H1 (cell line): Measurements from ENCODE around the gene TYW1B. TPM values are rescaled to one million over a fixed set of nuclear protein-coding genes. Genes with fewer than 3 reads are reported as not detected.
"Not testable (repeated sequence)": the region's sequence is repeated elsewhere in the genome, so short reads cannot be mapped to it uniquely, and the experiment has no call there.

Source experiments
- CTCF ChIA-PET: fragments of 300-600 bp; sonication (Branson Sonifier 250); formaldehyde crosslinking; loops from one replicate; lab custom pipeline; 2021; ENCODE audit not compliant: partially characterized antibody; lab: Charles Lee
- POLR2A ChIA-PET: fragments of 300-600 bp; sonication (Branson Sonifier 250); formaldehyde crosslinking; loops from one replicate; lab custom pipeline; 2021; ENCODE audit warnings: inconsistent platforms; ENCODE audit not compliant: partially characterized antibody; lab: Charles Lee
- DNase-seq, 2 experiments: peaks; one replicate each; pipeline versions ENCODE4 v3.0.0 to v3.0.0-alpha.2; 2010 to 2022; ENCODE audit warnings: low spot score in 2 of 2, low read depth in 1 of 2, mixed read lengths in 1 of 2
- FAIRE-seq: peaks from 2 replicates; lab custom pipeline; 2011; peaks lifted over from hg19 to GRCh38; lab: Jason Lieb, UNC
- H2AFZ ChIP-seq: 2 replicates; pipeline ENCODE4 v1.8.1; 2012; ENCODE audit warnings: low read length, inconsistent platforms
- H2AK5ac ChIP-seq: 2 replicates; pipeline ENCODE4 v1.6.1; 2013; ENCODE audit warnings: low read depth, low read length
- H2BK120ac ChIP-seq: replicated peaks from 2 replicates; pipeline ENCODE3; 2013; ENCODE audit warnings: low read depth, low read length, inconsistent platforms
- H2BK12ac ChIP-seq: 2 replicates; pipeline ENCODE4 v1.6.1; 2013; ENCODE audit warnings: low read depth, low read length
- H2BK15ac ChIP-seq: 2 replicates; pipeline ENCODE4 v1.6.1; 2013; ENCODE audit warnings: low read length
- H2BK20ac ChIP-seq: 2 replicates; pipeline ENCODE4 v1.6.1; 2013; ENCODE audit warnings: low read length
- H2BK5ac ChIP-seq: 2 replicates; pipeline ENCODE4 v1.6.1; 2013; ENCODE audit warnings: low read depth, low read length
- H3K14ac ChIP-seq: 2 replicates; pipeline ENCODE4 v1.6.1; 2013; ENCODE audit warnings: inconsistent platforms; ENCODE audit not compliant: insufficient read length
- H3K18ac ChIP-seq: 2 replicates; pipeline ENCODE4 v1.6.1; 2013; ENCODE audit warnings: low read length; ENCODE audit errors: extremely low read depth
- H3K23ac ChIP-seq: 2 replicates; pipeline ENCODE4 v1.6.1; 2013; ENCODE audit warnings: inconsistent platforms; ENCODE audit not compliant: insufficient read length
- H3K23me2 ChIP-seq: 2 replicates; pipeline ENCODE4 v1.6.1; 2013; ENCODE audit warnings: low read depth, low read length
- H3K27ac ChIP-seq: 2 replicates; pipeline ENCODE4 v1.6.1; 2011; ENCODE audit warnings: low read depth, low read length, inconsistent platforms
- H3K27me3 ChIP-seq, 4 experiments: replicated peaks in 1 of 4; 1 replicate in 1 of 4; 2 replicates in 3 of 4; pipeline versions ENCODE4 v1.6.1 to v1.8.1; 2011 to 2013; ENCODE audit warnings: low read length in 3 of 4, mild to moderate bottlenecking in 3 of 4, inconsistent platforms in 2 of 4, mixed read lengths in 2 of 4, moderate library complexity in 1 of 4; ENCODE audit not compliant: control insufficient read depth in 3 of 4, insufficient read depth in 3 of 4; ENCODE audit errors: extremely low read depth in 1 of 4
- H3K36me3 ChIP-seq, 4 experiments: 2 replicates each; pipeline versions ENCODE4 v1.6.1 to v1.8.1; 2011 to 2013; ENCODE audit warnings: mild to moderate bottlenecking in 4 of 4, low read length in 3 of 4, moderate library complexity in 2 of 4, control low read depth in 1 of 4, inconsistent platforms in 1 of 4; ENCODE audit not compliant: insufficient read depth in 4 of 4, control insufficient read depth in 2 of 4
- H3K4ac ChIP-seq: replicated peaks from 2 replicates; pipeline ENCODE3; 2013; ENCODE audit warnings: low read length, low read depth, mixed read lengths, inconsistent platforms; ENCODE audit not compliant: insufficient read length
- H3K4me1 ChIP-seq, 4 experiments: replicated peaks in 1 of 4; 1 replicate in 1 of 4; 2 replicates in 3 of 4; pipeline versions ENCODE4 v1.6.1 to v1.8.1; 2011 to 2013; ENCODE audit warnings: low read length in 3 of 4, inconsistent platforms in 2 of 4, mixed read lengths in 1 of 4; ENCODE audit not compliant: insufficient read depth in 4 of 4, control insufficient read depth in 3 of 4
- H3K4me2 ChIP-seq, 2 experiments: 2 replicates each; pipeline versions ENCODE4 v1.6.1 to v1.8.1; 2011 to 2013; ENCODE audit warnings: low read depth in 2 of 2, low read length in 2 of 2, control low read depth in 1 of 2, inconsistent platforms in 1 of 2, mild to moderate bottlenecking in 1 of 2; ENCODE audit not compliant: insufficient read depth in 1 of 2
- H3K4me3 ChIP-seq, 4 experiments: fragments of 200-600, 300-600 bp in 1 of 4; sonication (generic), shearing (Covaris generic), sonication (Bioruptor Twin) in 1 of 4; 2 replicates each; pipeline versions ENCODE4 v1.5.1 to v1.8.1; 2011 to 2016; ENCODE audit warnings: low read length in 4 of 4, low read depth in 3 of 4, control low read depth in 2 of 4, inconsistent platforms in 2 of 4, mild to moderate bottlenecking in 2 of 4, mixed read lengths in 1 of 4, moderate library complexity in 1 of 4; ENCODE audit not compliant: insufficient read depth in 2 of 4; ENCODE audit errors: extremely low read depth in 1 of 4
- H3K56ac ChIP-seq: replicated peaks from 2 replicates; pipeline ENCODE3; 2013; ENCODE audit warnings: low read depth, mild to moderate bottlenecking, mixed read lengths, low read length, inconsistent platforms; ENCODE audit not compliant: insufficient read length
- H3K79me1 ChIP-seq: 2 replicates; pipeline ENCODE4 v1.6.1; 2013; ENCODE audit warnings: low read depth, low read length, control low read depth
- H3K79me2 ChIP-seq, 2 experiments: 2 replicates each; pipeline versions ENCODE4 v1.6.1 to v1.8.1; 2012 to 2013; ENCODE audit warnings: low read length in 2 of 2, mild to moderate bottlenecking in 2 of 2, inconsistent platforms in 1 of 2; ENCODE audit not compliant: insufficient read depth in 2 of 2, control insufficient read depth in 1 of 2
- H3K9ac ChIP-seq, 4 experiments: replicated peaks in 1 of 4; 1 replicate in 1 of 4; 2 replicates in 3 of 4; pipeline versions ENCODE4 v1.6.1 to v1.8.1; 2011 to 2013; ENCODE audit warnings: low read depth in 3 of 4, low read length in 3 of 4, control low read depth in 2 of 4, mild to moderate bottlenecking in 2 of 4, moderate library complexity in 2 of 4, inconsistent platforms in 1 of 4; ENCODE audit errors: extremely low read depth in 1 of 4
- H3K9me3 ChIP-seq, 2 experiments: 2 replicates each; pipeline versions ENCODE4 v1.6.1 to v1.8.1; 2012 to 2013; ENCODE audit warnings: mild to moderate bottlenecking in 2 of 2, moderate library complexity in 2 of 2, control low read depth in 1 of 2, inconsistent platforms in 1 of 2, low read depth in 1 of 2, low read length in 1 of 2, mixed read lengths in 1 of 2; ENCODE audit not compliant: insufficient read depth in 2 of 2
- H4K20me1 ChIP-seq, 2 experiments: replicated peaks in 1 of 2; 2 replicates each; pipeline versions ENCODE3 to v1.8.1; 2011 to 2013; ENCODE audit warnings: inconsistent platforms in 2 of 2, low read length in 2 of 2, mild to moderate bottlenecking in 1 of 2; ENCODE audit not compliant: insufficient read depth in 2 of 2, control insufficient read depth in 1 of 2
- H4K5ac ChIP-seq: 2 replicates; pipeline ENCODE4 v1.6.1; 2013; ENCODE audit warnings: low read length, low read depth, mixed read lengths, inconsistent platforms; ENCODE audit not compliant: insufficient read length
- H4K8ac ChIP-seq: 2 replicates; pipeline ENCODE4 v1.8.0; 2013; ENCODE audit warnings: mild to moderate bottlenecking, moderate library complexity, low read length, inconsistent platforms; ENCODE audit not compliant: insufficient read depth; ENCODE audit errors: extremely low read depth
- H4K91ac ChIP-seq: replicated peaks from 2 replicates; pipeline ENCODE3; 2013; ENCODE audit warnings: low read length, mixed read lengths, inconsistent platforms; ENCODE audit not compliant: insufficient read length
- WGBS, 2 experiments: shearing (Covaris generic) in 1 of 2; methylation state at CpG; one replicate each; pipeline versions ENCODE4 v1.1.6 to v1.1.7; 2013 to 2015; ENCODE audit warnings: low lambda C conversion rate in 2 of 2, mixed read lengths in 2 of 2, inconsistent platforms in 1 of 2, low coverage in 1 of 2, missing lambda C conversion rate in 1 of 2; ENCODE audit not compliant: insufficient replicate concordance in 2 of 2, insufficient coverage in 1 of 2, insufficient read length in 1 of 2; ENCODE audit errors: extremely low coverage in 1 of 2, missing lambda C conversion rate in 1 of 2; 5-methylcytosine and 5-hydroxymethylcytosine counted together
- polyA plus RNA-seq, 7 experiments: library from polyadenylated mRNA; depleted of rRNA in 3 of 7; stranded (reverse) in 5 of 7; unstranded in 2 of 7; fragments of >200 nt in 5 of 7; fragments of 200-250 nt in 2 of 7; gene quantifications; 1 replicate in 5 of 7; 2 replicates in 1 of 7; 4 replicates in 1 of 7; pipeline versions ENCODE4 v1.2.1 to v1.2.3, GENCODE V29; 2011 to 2013; ENCODE audit warnings: missing spikeins in 2 of 7, mixed read lengths in 2 of 7
- total RNA-seq: library from RNA; stranded (reverse); fragmentation: NEBNext Ultra II Directional; extraction: Animal tissue kit (Norgen Biotek cat#: 25700); gene quantifications from 2 replicates; pipeline ENCODE4 v1.2.1, GENCODE V29; 2021

The TYW1B gene
- total and polyA plus RNA-seq, 2 of the 8 experiments (the other 6 are each of a cell fraction or from before 2014, with no cell fraction given) = 6.8 to 12.6 TPM

- H2AFZ ChIP-seq, H3K23me2 ChIP-seq, H2BK20ac ChIP-seq, H4K91ac ChIP-seq, POLR2A ChIA-PET, DNase-seq, H4K8ac ChIP-seq, H2BK120ac ChIP-seq, H3K18ac ChIP-seq, H3K9me3 ChIP-seq, H3K27me3 ChIP-seq, H3K9ac ChIP-seq, H3K4ac ChIP-seq, H3K23ac ChIP-seq, H3K79me2 ChIP-seq, H3K14ac ChIP-seq, H3K36me3 ChIP-seq, H2AK5ac ChIP-seq, H4K20me1 ChIP-seq, H3K27ac ChIP-seq, H3K79me1 ChIP-seq, H2BK5ac ChIP-seq, H2BK15ac ChIP-seq, H3K56ac ChIP-seq, H3K4me3 ChIP-seq, H4K5ac ChIP-seq: not testable (repeated sequence)
- H2BK12ac ChIP-seq = 0 out of 2 replicates have a peak overlapping the region, but pooled peaks have one; percentile 27
- CTCF ChIA-PET = interaction anchor here (0.5 kb wide), 1 partner anchor 699 kb away, joined by 3 read pairs; no protein-coding TSS in a partner anchor
- FAIRE-seq = peak; percentile 94
- H3K4me2 ChIP-seq = peak overlapping the region; percentile 36 to 71; a peak in 2 of 4 replicates
- H3K4me1 ChIP-seq = peaks cover 4 to 12% (median 10%) of the 10 kb centered on the region in 4 experiments
- WGBS, 2 experiments = 35% methylated on average over 3 of the region's 3 CpGs; no CpG with 5 or more reads in 1 of the 2 experiments
Measured at GRCh38 chr7:72621761-72622187, 206.2 kb downstream of the TYW1B start.

- H2BK5ac ChIP-seq = peak overlapping the region; percentile 75; the same call in 1 of the 2 replicates
- H3K23ac ChIP-seq, H3K27me3 ChIP-seq, H3K4me3 ChIP-seq, DNase-seq, POLR2A ChIA-PET, H3K56ac ChIP-seq, H3K9ac ChIP-seq, CTCF ChIA-PET, H3K79me1 ChIP-seq, H3K36me3 ChIP-seq, FAIRE-seq, H4K91ac ChIP-seq, H3K79me2 ChIP-seq, H4K20me1 ChIP-seq, H3K27ac ChIP-seq, H2BK120ac ChIP-seq, H3K23me2 ChIP-seq, H3K4ac ChIP-seq, H2BK15ac ChIP-seq, H2AK5ac ChIP-seq, H2AFZ ChIP-seq, H3K9me3 ChIP-seq, H4K8ac ChIP-seq, H4K5ac ChIP-seq, H3K14ac ChIP-seq: not testable (repeated sequence)
- 0 out of 2 replicates have a peak overlapping the region, but pooled peaks have one; percentile 50 for H2BK12ac ChIP-seq
- peaks cover 4 to 12% (median 10%) of the 10 kb centered on the region in 4 experiments for H3K4me1 ChIP-seq
- 83% methylated on average over 2 of the region's 2 CpGs; no CpG with 5 or more reads in 1 of the 2 experiments for WGBS, 2 experiments
- peak overlapping the region in 1 of 2 experiments; percentile 71; a peak in 2 of 4 replicates for H3K4me2 ChIP-seq
- H3K18ac ChIP-seq = peak overlapping the region; percentile 60
- peak overlapping the region; percentile 93; the same call in 1 of the 2 replicates for H2BK20ac ChIP-seq
Measured at GRCh38 chr7:72620923-72621322, 207.1 kb downstream of the TYW1B start.
